ENCODE data around the gene GALNT17.
"Not testable (repeated sequence)": the region's sequence is repeated elsewhere in the genome, so short reads cannot be mapped to it uniquely, and the experiment has no call there.

The GALNT17 gene

GRCh38 chr7:71237945-71238344, 106.0 kb downstream of the GALNT17 start:
- DNase-seq, result no peak

DNA sequence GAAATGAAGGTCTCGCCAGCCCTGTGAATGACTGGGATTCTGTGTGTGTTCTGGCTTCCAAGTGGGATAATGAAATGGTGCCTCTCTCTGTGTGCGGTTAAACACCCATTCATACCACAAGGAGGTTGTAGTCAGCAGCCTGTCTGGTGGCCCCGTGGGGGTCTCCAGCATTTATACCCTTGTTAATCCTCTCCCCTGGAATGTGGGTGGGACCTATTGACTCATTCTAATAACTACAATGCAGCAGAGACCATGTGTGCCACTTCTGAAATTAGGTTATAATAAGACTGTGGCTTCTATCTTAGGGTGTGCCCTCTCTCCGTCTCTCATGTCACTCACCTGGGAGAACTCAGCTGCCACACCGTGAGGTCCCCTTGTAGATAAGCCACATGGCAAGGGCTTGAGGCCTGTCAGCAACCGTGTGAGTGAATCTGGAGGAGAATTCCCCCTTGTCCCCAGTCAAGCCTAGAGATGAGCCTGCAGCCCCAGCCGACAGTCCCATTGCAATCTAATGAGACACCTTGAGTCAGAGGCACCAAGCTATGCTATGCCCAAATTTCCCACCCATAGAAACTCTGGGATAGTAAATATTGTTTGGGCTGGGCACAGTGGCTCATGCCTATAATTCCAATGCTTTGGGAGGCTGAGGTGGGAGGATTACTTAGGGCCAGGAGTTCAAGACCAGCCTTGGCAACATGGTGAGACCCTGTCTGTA, 106.8 kb downstream of the GALNT17 start:
- DNase-seq, result no peak

- no peak for DNase-seq
Measured at GRCh38 chr7:71239586-71240268, 107.8 kb downstream of the GALNT17 start.

- DNase-seq, result no peak
Measured at GRCh38 chr7:71243736-71244410, 111.9 kb downstream of the GALNT17 start.

DNA sequence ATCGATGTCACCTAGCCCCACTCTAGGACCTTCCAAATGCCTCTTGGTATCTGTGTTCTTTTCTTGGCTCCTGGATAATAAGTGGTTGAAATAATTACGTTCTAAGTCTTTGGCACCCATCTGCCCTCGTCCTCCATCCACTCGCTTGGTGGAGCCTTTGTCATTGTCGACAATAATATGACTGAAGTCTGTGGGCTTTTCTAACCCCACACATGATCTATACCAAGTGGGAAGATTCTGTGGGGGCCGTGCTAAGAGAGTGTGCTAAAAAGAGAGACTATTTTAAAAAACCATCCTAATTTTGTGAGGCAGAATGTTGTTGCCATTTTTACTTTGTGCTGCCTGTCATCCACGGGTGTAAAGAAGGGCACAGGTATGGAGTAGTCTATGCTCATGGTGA, 113.1 kb downstream of the GALNT17 start:
- no peak for DNase-seq

- no peak for DNase-seq
Measured at GRCh38 chr7:71251706-71252105, 119.8 kb downstream of the GALNT17 start.

- no peak for DNase-seq
Measured at GRCh38 chr7:71254751-71255150, 122.8 kb downstream of the GALNT17 start.

DNA sequence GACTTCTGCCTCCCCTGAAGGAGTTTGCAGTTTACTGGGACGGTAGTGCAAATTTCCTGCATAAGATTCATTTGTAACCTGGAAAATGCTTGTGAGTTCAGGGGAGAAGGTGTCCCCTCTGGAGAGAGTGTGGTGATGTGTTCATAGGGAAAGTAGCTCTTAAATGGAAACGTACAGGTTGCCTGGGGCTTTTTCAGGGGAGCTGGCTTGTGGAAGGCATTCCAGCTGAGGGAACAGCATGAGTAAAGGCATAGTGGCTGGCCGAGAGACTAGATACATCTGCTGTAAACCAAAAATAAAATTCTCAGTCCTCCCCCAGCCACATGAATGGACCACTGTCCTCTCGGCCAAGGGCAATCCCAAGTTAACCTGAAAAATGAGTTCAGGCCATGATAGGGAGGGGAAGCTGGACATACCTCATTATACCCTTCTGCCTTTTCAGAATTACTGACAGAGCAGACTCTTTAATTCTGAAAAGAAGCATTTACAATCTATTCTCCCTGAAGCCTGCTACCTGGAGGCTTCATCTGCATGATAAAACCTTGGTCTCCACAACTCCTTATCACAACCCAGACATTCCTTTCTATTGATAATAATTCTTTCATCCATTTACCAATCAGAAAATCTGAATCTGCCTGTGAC, 123.7 kb downstream of the GALNT17 start:
- DNase-seq, result no peak

DNA sequence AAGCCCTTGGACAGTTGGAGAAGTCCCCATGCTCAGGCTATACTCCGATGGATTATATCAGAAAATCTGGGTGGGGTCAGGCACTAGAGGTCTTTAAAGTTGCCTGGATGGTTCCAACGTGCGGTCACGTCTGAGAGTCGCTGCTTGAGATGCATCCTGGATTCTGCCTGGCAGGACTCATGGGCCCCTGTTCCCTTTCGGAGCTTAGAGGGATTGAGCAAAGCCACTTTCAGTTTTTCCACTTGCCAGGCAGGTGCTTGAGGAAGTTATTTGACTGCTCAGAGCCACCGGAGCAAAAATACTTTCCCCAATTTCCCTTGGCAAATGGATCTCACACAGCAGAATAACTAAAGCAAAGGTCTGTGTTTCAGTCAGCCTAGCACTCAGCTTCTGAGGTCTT, 129.1 kb downstream of the GALNT17 start:
- DNase-seq, result no peak

DNA sequence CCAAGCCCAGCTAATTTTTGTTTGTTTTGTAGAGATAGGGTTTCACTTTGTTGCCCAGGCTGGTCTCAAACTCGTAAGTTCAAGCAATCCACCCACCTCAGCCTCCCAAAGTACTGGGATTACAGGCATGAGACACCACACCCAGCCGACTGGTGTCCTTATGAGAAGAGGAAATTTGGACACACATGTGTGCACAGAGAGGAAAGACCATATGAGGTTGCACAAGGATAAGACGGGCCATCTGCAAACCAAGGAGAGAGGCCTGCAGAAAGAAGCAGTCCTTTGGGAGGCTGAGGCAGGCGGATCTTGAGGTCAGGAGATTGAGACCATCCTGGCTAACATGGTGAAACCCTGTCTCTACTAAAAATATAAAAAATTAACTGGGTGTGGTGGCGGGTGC, 130.9 kb downstream of the GALNT17 start:
- DNase-seq, result not testable (repeated sequence)

GRCh38 chr7:71264005-71264404, 132.1 kb downstream of the GALNT17 start:
- no peak for DNase-seq

DNA sequence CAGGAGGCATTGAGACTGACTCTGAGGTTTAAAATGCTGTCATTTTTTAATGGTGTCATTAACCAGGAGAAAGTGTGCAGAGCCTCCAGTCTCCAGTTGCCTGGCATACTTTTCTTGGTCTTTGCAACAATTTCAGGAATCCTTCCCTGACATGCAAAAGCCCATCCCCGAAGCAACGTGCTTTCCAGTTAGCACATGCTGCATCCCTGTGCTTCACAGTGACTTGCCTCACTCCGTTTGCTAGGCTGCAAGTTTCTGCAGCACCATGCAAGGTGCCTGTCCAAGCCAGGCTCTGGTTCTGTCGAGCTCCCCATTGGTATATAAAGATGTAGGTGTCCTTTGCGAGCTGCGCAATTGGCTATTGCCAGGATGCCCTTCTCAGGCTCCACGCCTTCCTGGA, 135.0 kb downstream of the GALNT17 start:
- DNase-seq, result no peak

GRCh38 chr7:71267734-71268469, 136.0 kb downstream of the GALNT17 start:
- DNase-seq, result no peak

- no peak for DNase-seq
Measured at GRCh38 chr7:71270558-71270957, 138.6 kb downstream of the GALNT17 start.

- no peak for DNase-seq
Measured at GRCh38 chr7:71271203-71271602, 139.3 kb downstream of the GALNT17 start.

GRCh38 chr7:71272509-71273490, 140.9 kb downstream of the GALNT17 start:
- no peak for DNase-seq

GRCh38 chr7:71278257-71278656, 146.3 kb downstream of the GALNT17 start:
- no peak for DNase-seq

DNA sequence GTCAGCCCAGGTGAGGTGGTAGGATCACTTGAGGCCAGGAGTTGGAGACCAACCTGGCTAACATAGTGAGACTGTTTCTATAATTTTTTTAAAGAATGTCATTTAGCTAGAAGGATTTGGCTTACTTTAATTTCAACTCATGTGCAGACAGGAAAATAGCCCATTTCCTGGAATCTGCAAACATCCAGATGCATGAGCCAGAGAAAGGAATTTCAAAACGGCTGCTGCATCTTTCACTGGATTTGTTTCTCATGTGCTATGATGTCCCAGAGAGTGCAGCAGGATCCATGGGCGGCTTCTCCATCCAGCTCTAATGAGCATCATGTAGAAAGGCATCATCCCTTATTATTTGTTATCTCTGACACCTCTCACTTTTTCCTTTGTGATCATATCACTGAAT, 149.3 kb downstream of the GALNT17 start:
- no peak for DNase-seq

- DNase-seq, result no peak
Measured at GRCh38 chr7:71283802-71284201, 151.9 kb downstream of the GALNT17 start.

GRCh38 chr7:71285571-71286145, 153.7 kb downstream of the GALNT17 start:
- no peak for DNase-seq

DNA sequence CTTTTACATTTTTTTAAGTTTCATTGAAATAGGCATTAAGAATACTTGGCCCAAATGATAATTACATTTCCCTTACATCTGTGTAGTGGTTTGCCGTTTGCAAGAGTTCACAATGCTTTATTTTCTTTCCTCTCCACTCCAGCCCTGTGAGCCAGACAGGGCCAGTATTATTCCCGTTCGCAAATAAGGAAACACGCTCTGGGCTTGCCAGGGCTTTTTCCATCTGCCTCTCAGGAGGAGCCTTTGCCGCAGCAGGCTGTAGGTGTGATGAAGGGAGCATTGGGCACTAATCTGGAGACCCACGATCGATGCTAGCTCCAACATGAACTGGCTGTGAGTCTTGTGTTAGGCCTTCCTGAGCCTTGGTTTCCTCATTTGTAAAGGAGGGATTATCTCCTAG, 154.4 kb downstream of the GALNT17 start:
- no peak for DNase-seq

Measured in NCI-H2081 (cell line).